Inflammatory macrophage treated with lipopolysaccharide for 4 hours (primary cell): ENCODE measurements around the gene LCN9.
"Not testable (repeated sequence)": the region's sequence is repeated elsewhere in the genome, so short reads cannot be mapped to it uniquely, and the experiment has no call there.

ENCODE experiments used
- DNase-seq: peaks from one replicate; pipeline ENCODE4 v3.0.0-alpha.2; 2020

LCN9 gene

GRCh38 chr9:135648494-135649410 is 14.4 kb upstream of the LCN9 start:
- DNase-seq = no peak

- DNase-seq = no peak
Measured at GRCh38 chr9:135649508-135649907, 13.6 kb upstream of the LCN9 start.

- no peak for DNase-seq
Measured at GRCh38 chr9:135650408-135650807, 12.7 kb upstream of the LCN9 start.

- DNase-seq = no peak
Measured at GRCh38 chr9:135655317-135655716, 7.8 kb upstream of the LCN9 start.

DNA sequence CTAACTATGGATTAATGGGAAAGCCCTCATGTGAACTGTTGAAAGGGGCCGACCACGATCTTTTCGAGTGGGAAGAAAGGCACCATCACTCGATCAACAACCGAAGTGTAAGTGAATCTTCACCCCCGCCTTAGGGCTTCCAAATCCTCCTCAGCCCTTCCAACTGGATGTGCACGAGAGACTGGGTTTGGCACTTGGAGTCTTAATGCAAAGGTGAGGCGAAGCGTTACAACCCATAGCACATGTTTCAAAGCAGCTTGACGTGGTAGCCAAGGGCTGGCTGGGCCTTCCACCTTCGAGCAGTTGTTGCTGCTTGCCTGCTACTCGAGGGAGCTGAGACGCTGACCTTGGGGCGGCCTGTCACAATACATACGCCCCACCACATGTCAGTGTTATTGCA is 5.7 kb upstream of the LCN9 start:
- DNase-seq = no peak

- no peak for DNase-seq
Measured at GRCh38 chr9:135659252-135659651, 3.9 kb upstream of the LCN9 start.

DNA sequence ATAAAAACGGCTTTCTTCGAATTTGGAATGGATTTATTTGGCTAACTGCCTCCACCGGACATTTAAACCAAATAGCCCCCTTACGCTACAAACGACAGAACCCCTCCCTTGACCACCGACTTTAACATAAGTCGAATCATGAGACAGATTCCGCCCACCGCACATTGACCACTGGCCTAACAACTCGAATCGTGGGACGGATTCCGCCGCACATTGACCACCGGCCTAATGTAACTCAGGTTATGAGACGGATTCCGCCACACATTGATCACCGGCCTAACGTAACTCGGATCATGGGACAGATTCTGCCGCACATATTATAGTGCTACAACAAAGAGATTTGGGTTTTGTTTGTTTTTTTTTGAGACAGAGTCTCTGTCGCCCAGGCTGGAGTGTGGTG is 2.7 kb upstream of the LCN9 start:
- no peak for DNase-seq

DNA sequence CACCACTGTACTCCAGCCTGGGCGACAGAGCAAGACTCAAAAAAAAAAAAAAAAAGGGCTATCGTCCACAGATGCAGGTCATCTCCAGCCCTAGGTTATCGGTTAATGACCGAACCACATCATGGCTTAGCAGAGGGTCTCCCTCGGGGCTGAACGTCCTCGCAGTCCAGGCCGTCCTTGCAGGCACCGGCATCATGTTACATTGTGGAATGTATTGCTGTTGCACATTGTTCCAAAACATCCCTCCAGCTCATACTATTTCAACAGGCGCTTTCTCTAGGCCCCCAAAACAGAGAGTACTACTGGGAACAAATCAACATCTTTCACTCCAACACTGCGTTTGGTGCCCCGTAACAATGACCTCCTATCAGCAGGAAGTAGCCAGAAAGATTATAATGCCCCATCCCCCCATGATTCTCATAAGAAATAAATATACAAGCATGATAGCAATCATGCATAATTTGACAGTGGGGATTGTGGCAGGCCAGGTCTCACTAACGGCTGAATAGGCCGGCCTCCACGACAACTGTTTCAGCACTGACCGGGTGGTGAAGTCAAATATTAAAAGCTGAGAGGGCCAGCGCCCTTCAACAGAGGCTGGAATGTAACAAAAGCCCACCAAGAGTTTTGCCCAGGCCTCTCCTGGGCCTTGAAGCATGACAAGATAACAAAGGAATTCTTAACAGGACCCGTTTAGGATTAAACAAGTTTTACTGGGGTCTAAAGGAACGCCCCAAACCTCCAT is 1.1 kb upstream of the LCN9 start:
- DNase-seq = no peak

DNA sequence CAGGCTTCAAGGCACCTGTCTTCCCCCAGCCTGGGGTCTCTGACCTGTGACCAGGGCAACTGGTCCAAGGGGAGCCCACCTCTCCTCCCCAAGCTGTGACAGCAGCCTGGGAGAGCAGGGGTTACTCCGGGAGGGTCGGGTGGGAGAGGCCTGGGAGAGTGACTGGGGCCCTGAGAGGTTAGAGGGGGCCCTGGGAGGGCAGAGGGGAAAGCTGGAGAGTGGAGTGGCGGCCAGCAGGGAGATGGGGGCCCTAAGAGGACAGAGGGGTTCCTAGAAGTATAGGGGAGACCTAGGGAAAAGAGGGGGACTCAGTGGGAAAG is 302 bp downstream of the LCN9 start:
- DNase-seq = no peak

DNA sequence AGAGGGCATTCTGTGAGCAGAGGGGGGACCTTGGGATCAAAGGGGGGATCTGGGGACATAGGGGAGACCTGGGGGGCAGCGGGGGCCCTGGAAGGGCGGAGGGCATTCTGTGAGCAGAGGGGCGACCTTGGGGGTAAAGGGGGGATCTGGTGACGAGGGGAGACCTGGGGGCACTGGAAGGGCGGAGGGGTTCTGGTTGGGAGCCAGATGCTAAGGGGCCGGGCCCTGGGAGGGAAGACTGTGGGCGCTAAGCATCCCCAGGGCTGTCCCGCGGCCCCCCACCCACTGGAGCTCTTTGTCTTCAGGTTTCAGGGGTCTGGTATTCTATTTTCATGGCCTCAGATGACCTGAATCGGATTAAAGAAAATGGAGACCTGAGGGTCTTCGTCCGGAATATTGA is 748 bp downstream of the LCN9 start:
- no peak for DNase-seq

- no peak for DNase-seq
Measured at GRCh38 chr9:135664266-135664665, 1.2 kb downstream of the LCN9 start.

DNA sequence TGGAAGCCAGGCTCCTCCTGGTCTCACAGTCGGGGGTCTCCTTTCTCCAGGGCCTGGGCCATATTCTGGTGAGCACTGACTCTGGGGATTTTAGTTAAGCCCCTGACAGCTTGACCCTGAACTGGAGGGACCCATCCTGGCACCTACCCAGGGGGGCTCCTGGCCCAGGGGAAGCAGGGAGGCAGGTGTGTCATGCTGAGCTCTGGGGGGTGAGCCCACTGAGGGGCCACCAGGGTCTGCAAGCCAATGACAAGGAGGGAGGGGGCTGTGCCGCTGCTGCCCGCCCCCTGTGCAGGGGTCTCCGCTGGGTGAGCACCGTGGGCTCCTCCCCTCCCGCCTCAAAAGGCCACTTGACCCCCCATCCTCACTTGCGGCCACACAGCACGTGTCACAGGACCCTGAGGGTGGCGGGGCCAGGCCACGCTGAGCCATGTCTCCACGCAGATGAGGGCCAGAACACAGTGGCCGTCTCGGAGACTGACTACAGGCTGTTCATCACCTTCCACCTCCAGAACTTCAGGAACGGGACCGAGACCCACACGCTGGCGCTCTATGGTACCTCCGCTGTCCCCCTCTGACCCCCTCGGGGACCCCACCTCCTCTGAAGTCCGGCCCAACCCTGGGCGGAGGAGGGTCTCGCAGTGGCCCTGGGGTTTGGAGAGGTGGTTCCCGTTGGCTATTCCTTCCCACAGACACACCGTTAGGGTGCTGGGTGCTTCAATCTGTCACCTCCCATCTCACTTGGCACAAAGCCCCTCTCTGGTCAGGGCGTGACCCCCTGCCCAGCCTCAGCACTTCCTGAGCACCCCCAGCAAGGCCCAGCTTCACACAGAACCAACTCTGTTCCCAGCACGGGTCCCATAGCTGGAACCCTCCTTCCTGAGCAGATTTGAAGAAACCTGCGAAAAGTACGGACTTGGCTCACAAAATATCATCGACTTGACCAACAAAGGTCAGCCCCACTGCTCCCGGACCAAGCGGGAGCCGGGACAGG is 2.0 kb downstream of the LCN9 start:
- no peak for DNase-seq

GRCh38 chr9:135665795-135666189 is 2.7 kb downstream of the LCN9 start:
- DNase-seq = no peak

DNA sequence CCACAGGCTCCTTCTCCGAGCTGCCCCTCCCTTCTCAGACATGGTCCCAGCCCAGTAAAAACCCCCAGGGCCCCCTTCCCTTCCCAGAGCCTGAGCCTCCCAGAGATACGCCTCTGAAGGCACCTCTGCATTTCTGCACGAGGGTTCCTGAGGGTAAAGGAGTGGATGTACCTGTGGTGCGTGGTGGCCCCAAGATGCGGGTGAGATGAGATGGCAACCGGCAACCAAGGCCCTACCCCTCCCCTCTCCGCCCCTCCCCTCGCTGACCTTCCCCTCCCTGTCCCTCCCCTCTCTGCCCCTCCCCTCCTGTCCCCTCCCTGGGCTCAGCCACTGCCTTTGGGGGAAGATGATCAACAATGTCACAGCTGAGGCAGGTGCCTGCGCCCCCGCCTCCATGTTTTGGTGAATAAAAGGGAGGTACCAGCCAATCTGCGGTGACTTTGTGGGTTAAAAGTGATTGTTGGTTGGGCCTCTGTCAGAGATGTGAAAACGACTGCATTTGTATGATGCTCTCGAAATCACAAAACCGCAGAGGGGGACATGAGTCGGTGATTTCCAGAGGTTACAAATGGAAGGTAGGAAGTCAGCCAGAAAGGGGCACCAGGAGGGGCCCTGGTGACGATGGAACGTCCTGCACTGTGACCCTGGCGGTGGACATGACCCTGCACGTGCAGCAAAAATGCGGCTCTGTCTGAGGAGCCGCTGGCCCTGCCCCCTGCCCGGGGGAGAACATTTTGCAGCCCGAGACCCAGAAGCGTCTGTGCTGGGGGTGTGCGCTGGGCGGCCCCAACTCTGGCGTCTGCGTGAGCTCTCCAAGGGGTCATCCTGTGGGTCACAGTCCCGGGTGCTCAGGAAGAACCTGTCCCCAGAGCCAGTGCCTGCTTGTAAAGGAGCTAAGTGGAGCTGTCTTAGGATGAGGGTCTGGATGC is 3.7 kb downstream of the LCN9 start:
- no peak for DNase-seq

GRCh38 chr9:135667463-135668001 is 4.4 kb downstream of the LCN9 start:
- DNase-seq = no peak

DNA sequence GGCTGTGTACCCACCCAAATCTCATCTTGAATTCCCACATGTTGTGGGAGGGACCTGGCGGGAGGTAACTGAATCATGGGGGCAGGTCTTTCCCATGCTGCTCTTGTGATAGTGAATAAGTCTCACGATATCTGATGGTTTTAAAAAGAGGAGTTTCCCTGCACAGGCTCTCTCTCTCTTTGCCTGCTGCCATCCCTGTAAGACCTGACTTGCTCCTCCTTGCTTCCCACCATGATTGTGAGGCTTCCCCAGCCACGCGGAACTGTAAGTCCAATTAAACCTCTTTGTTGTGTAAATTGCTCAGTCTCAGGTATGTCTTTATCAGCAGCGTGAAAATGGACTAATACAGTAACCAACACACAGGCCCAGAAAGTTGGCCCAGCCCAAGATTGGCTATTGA is 5.9 kb downstream of the LCN9 start:
- not testable (repeated sequence) for DNase-seq

DNA sequence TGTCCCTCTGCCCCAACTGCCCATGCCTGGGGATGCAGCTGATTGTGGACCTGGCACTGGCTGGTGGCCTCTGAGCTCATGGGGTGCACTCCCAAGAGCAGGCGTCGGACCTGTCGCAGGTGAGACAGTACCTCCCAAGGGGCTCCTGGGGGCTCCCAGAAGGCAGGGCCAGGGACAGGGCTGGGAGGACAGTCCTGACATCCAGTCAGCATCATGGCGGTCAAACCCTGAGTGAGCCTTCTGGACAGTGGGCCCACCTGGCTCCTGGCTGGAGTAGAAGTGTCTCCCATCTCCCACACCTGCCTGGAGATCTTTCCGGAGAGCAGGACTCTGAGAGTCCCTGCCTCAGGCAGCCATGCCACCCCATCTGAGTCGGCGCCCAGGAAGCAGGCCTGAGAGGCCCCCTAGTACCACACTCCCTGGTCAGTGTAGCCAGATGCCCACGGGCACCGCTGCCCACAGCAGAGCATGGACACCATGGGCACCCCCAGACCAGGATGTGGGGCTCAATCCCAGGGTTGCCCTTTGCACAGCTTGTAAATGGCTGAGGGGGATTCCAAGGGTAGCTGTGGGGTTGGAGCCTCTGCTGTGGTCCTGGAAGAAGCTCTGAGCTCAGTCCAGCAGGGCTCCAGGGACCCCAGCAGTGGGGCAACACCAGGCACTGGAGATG is 6.6 kb downstream of the LCN9 start:
- no peak for DNase-seq

DNA sequence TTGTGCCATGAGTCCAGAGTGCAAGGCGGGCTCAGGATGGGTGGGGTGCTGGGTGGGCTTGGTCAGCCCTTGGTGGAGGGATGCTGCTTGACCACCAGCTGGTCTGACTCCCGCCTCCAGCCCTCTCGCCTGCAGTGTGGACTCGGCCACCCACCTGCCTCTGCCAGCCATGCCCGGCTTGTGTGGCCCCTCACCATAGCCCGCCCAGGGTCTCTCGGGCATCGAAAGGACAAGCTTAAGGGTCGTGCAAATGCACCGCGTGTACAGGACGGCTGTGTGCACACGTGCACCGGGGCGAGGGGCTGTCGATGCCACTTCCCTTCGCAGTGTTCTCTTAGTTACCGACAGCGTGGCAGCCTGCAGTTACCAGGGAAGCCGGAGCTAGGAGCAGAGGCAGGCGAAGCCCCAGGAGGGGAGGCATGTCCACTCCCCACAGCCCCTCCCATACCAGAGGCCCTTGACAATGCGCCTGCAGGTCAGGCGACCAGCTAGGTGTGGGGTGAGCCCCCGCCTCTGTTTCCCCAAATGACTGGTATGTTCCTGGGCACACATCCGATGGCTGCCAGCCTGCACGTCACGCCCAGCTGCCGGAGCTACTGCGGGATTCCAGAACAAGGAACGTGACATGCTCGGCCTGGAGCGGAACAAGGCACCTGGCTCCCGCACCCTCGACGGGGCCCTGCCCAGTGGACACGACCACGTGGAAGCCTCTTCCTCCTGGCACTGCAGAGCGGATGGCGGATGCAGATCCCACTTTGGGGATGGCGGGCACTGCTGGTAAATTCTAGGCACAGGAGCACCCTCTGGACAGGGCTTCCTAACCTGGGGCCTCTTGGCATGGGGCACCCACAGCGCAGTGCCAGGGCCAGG is 7.8 kb downstream of the LCN9 start:
- no peak for DNase-seq

DNA sequence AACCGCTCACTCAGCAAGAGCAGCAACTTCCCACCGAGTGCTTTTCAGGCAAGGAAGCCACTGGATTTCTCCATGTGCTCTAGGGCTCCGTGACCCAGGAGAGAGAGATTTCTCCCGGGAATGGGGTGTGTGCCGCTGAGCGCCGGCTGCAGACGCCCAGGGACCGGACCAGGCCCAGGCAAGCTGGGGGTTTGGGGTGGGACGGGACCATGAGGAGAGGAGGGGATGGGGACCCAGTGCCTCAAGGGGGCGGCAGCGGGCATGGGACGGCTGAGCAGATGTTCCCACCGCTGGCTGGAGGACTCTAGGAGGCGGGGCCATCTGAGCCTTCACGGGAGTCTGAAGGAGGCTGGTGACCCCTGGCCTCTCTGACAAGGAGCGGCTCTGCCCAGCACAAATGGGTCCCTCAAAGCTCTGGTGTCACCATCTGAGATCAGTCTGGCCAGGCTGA is 8.5 kb downstream of the LCN9 start:
- no peak for DNase-seq

GRCh38 chr9:135672786-135673185 is 9.7 kb downstream of the LCN9 start:
- not testable (repeated sequence) for DNase-seq
